Measurements from ENCODE around the gene FBXO9. TPM values are rescaled to one million over a fixed set of nuclear protein-coding genes. Genes with fewer than 3 reads are reported as not detected.

FBXO9 gene
- total RNA-seq, 2 experiments from 2014 or later, result 54.1 to 55.6 TPM

GRCh38 chr6:53128842-53129241 is 63.6 kb downstream of the FBXO9 start:
- no peaks in the 10 kb centered on the region for H3K36me3 Mint-ChIP-seq
- H3K9me3 Mint-ChIP-seq, result no peaks in the 10 kb centered on the region
- no peak overlapping the region for H3K4me3 Mint-ChIP-seq
- intact Hi-C loops (cut with micrococcal nuclease), result no loop called here
- CTCF ChIA-PET, result interaction anchor here (0.6 kb wide), 1 partner anchor 70 kb away, joined by 4 read pairs; no protein-coding TSS in a partner anchor
- DNase-seq, result no peak
- POLR2A ChIA-PET, result no interaction called here
- no peak overlapping the region for H3K27ac Mint-ChIP-seq
- no peaks in the 10 kb centered on the region for H3K4me1 Mint-ChIP-seq (ENCODE audit: low read depth)
- H3K27me3 Mint-ChIP-seq, result peaks cover 14% of the 10 kb centered on the region

- Mint-ChIP-seq H3K27ac (no peak overlapping the region), H3K36me3 (no peaks in the 10 kb centered on the region), H3K4me3 (no peak overlapping the region), H3K9me3 (no peaks in the 10 kb centered on the region), H3K4me1 (ENCODE audit: low read depth) (no peaks in the 10 kb centered on the region), H3K27me3 (peaks cover 14% of the 10 kb centered on the region)
- ChIA-PET POLR2A (no interaction called here), CTCF (no interaction called here)
- DNase-seq, result no peak
- intact Hi-C loops (cut with micrococcal nuclease), result no loop called here
Measured at GRCh38 chr6:53130569-53131290, 65.5 kb downstream of the FBXO9 start.

- intact Hi-C loops (cut with micrococcal nuclease), result no loop called here
- ChIA-PET CTCF (interaction anchor here (1.6 kb wide), 1 partner anchor 359 kb away, joined by 3 read pairs; no protein-coding TSS in a partner anchor), POLR2A (no interaction called here)
- no peak overlapping the region for H3K27ac Mint-ChIP-seq
- no peak for DNase-seq
- H3K4me3 Mint-ChIP-seq, result no peak overlapping the region
- peaks cover 12% of the 10 kb centered on the region for H3K27me3 Mint-ChIP-seq
- H3K9me3 Mint-ChIP-seq, result no peaks in the 10 kb centered on the region
- no peaks in the 10 kb centered on the region for H3K36me3 Mint-ChIP-seq
- H3K4me1 Mint-ChIP-seq (ENCODE audit: low read depth), result no peaks in the 10 kb centered on the region
Measured at GRCh38 chr6:53133961-53134360, 68.8 kb downstream of the FBXO9 start.

GRCh38 chr6:53134601-53135235 is 69.5 kb downstream of the FBXO9 start:
- intact Hi-C loops (cut with micrococcal nuclease), result no loop called here
- Mint-ChIP-seq H3K9me3 (no peaks in the 10 kb centered on the region), H3K4me3 (no peak overlapping the region), H3K27ac (no peak overlapping the region), H3K36me3 (no peaks in the 10 kb centered on the region), H3K4me1 (ENCODE audit: low read depth) (no peaks in the 10 kb centered on the region), H3K27me3 (peaks cover 12% of the 10 kb centered on the region)
- DNase-seq, result no peak
- POLR2A ChIA-PET, result no interaction called here
- CTCF ChIA-PET, result no interaction called here

- ChIA-PET POLR2A (no interaction called here), CTCF (no interaction called here)
- Mint-ChIP-seq H3K4me3 (no peak overlapping the region), H3K27me3 (peaks cover 16% of the 10 kb centered on the region), H3K36me3 (no peaks in the 10 kb centered on the region), H3K27ac (no peak overlapping the region), H3K4me1 (ENCODE audit: low read depth) (no peaks in the 10 kb centered on the region), H3K9me3 (no peaks in the 10 kb centered on the region)
- DNase-seq, result no peak
- intact Hi-C loops (cut with micrococcal nuclease), result no loop called here
Measured at GRCh38 chr6:53136000-53136609, 70.9 kb downstream of the FBXO9 start.

GRCh38 chr6:53139841-53140413 is 74.7 kb downstream of the FBXO9 start:
- Mint-ChIP-seq H3K27me3 (peaks cover 19% of the 10 kb centered on the region), H3K4me3 (no peak overlapping the region), H3K36me3 (no peaks in the 10 kb centered on the region), H3K9me3 (no peaks in the 10 kb centered on the region), H3K4me1 (ENCODE audit: low read depth) (no peaks in the 10 kb centered on the region), H3K27ac (no peak overlapping the region)
- DNase-seq, result no peak
- intact Hi-C loops (cut with micrococcal nuclease), result no loop called here
- ChIA-PET CTCF (no interaction called here), POLR2A (no interaction called here)

GRCh38 chr6:53142810-53143209 is 77.6 kb downstream of the FBXO9 start:
- CTCF ChIA-PET, result no interaction called here
- H3K27me3 Mint-ChIP-seq, result peaks cover 10% of the 10 kb centered on the region
- no peak for DNase-seq
- H3K36me3 Mint-ChIP-seq, result no peaks in the 10 kb centered on the region
- H3K27ac Mint-ChIP-seq, result no peak overlapping the region
- intact Hi-C loops (cut with micrococcal nuclease), result no loop called here
- no peaks in the 10 kb centered on the region for H3K4me1 Mint-ChIP-seq (ENCODE audit: low read depth)
- H3K9me3 Mint-ChIP-seq, result no peaks in the 10 kb centered on the region
- POLR2A ChIA-PET, result no interaction called here
- no peak overlapping the region for H3K4me3 Mint-ChIP-seq

- H3K9me3 Mint-ChIP-seq, result no peaks in the 10 kb centered on the region
- no peaks in the 10 kb centered on the region for H3K36me3 Mint-ChIP-seq
- H3K27ac Mint-ChIP-seq, result no peak overlapping the region
- POLR2A ChIA-PET, result no interaction called here
- intact Hi-C loops (cut with micrococcal nuclease), result no loop called here
- peaks cover 10% of the 10 kb centered on the region for H3K27me3 Mint-ChIP-seq
- DNase-seq, result no peak
- no peak overlapping the region for H3K4me3 Mint-ChIP-seq
- CTCF ChIA-PET, result no interaction called here
- H3K4me1 Mint-ChIP-seq (ENCODE audit: low read depth), result no peaks in the 10 kb centered on the region
Measured at GRCh38 chr6:53143710-53144109, 78.5 kb downstream of the FBXO9 start.

GRCh38 chr6:53144802-53145201 is 79.6 kb downstream of the FBXO9 start:
- H3K36me3 Mint-ChIP-seq, result no peaks in the 10 kb centered on the region
- POLR2A ChIA-PET, result no interaction called here
- H3K9me3 Mint-ChIP-seq, result no peaks in the 10 kb centered on the region
- H3K4me3 Mint-ChIP-seq, result no peak overlapping the region
- CTCF ChIA-PET, result no interaction called here
- no peaks in the 10 kb centered on the region for H3K4me1 Mint-ChIP-seq (ENCODE audit: low read depth)
- intact Hi-C loops (cut with micrococcal nuclease), result no loop called here
- no peak overlapping the region for H3K27ac Mint-ChIP-seq
- peaks cover 9% of the 10 kb centered on the region for H3K27me3 Mint-ChIP-seq
- DNase-seq, result no peak

GRCh38 chr6:53148684-53149083 is 83.5 kb downstream of the FBXO9 start, which contains the start of gene GCM1:
GCM1 (minus strand) TSS chr6:53148841; CDS start chr6:53145632, 3,209 bp downstream.
- Mint-ChIP-seq H3K27ac (no peak within 1 kb of the TSS), H3K9me3 (no peaks in the 10 kb centered on the region), H3K36me3 (no peaks in the 10 kb centered on the region), H3K4me1 (ENCODE audit: low read depth) (no peaks in the 10 kb centered on the region), H3K27me3 (peaks cover 3% of the 10 kb centered on the region), H3K4me3 (no peak within 1 kb of the TSS)
- ChIA-PET POLR2A (no interaction called here), CTCF (no interaction called here)
- DNase-seq, result no peak
- intact Hi-C loops (cut with micrococcal nuclease), result no loop called here
